ENCODE data around the gene BACH2.

DNA sequence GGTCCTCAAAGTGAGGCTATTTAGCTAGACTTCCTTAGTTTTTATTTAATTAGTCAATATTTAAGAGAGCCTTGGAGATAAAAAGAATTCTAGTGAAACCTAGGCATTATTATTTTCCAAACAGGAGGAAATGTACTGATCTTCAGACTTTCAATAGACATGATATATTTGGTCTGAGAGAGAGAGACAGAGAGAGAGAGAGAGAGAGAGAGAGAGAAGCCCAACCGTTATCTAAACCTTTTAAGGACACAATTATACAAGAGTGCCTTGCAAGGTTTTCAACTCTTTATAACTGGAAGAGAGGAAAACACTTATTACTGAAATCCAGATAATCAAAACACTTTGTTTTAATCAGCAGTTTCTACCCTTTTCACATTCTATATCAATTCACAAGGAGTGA lies 64.8 kb downstream of the BACH2 start:
- TF ChIP-seq ARID3A (IDR thresholded peaks at IDR 0.05; ENCODE audit: borderline replicate concordance, low read depth, low read length) (no peak), FOXM1 (IDR thresholded peaks at IDR 0.05; ENCODE audit: low read depth) (no peak), FOXM1 (CRISPR knock-in tag; IDR thresholded peaks at IDR 0.05; ENCODE audit: low read depth) (no peak), JUND (IDR thresholded peaks at IDR 0.05; ENCODE audit: borderline replicate concordance, low read depth, low read length) (no peak), JUND (tag; IDR thresholded peaks at IDR 0.05; ENCODE audit: borderline replicate concordance, low read depth, low read length) (no peak), TAF9B (IDR thresholded peaks at IDR 0.05; ENCODE audit: partially characterized antibody) (no peak)
- TF ChIP-seq, protein P1, sequence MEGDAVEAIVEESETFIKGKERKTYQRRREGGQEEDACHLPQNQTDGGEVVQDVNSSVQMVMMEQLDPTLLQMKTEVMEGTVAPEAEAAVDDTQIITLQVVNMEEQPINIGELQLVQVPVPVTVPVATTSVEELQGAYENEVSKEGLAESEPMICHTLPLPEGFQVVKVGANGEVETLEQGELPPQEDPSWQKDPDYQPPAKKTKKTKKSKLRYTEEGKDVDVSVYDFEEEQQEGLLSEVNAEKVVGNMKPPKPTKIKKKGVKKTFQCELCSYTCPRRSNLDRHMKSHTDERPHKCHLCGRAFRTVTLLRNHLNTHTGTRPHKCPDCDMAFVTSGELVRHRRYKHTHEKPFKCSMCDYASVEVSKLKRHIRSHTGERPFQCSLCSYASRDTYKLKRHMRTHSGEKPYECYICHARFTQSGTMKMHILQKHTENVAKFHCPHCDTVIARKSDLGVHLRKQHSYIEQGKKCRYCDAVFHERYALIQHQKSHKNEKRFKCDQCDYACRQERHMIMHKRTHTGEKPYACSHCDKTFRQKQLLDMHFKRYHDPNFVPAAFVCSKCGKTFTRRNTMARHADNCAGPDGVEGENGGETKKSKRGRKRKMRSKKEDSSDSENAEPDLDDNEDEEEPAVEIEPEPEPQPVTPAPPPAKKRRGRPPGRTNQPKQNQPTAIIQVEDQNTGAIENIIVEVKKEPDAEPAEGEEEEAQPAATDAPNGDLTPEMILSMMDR (IDR thresholded peaks at IDR 0.05 in 2 of 3, conservative IDR thresholded peaks at IDR 0.05 in 1 of 3; ENCODE audit: insufficient read depth in 2 of 3, low read depth in 1 of 3, low read length in 3 of 3): no peak

All from K562 (cell line).